Natural killer cell (primary cell): ENCODE results near the gene TLR10. TPM values are rescaled to one million over a fixed set of nuclear protein-coding genes. Genes with fewer than 3 reads are reported as not detected.

Source experiments
- ATAC-seq, 3 donors: fragments of 150-1000 bp in 2 of 3; fragments of 200-7000 bp in 1 of 3; cut with Tn5 transposase; 1 replicate in 1 of 3; 2 replicates in 2 of 3; pipeline ENCODE4 v1.10.0; 2021; ENCODE audit warnings: mild to moderate bottlenecking in 2 of 3, moderate library complexity in 2 of 3
- DNase-seq, 2 donors: peaks; one replicate each; pipeline versions ENCODE4 v3.0.0 to v3.0.0-alpha.2; 2013 to 2021; ENCODE audit warnings: mixed read lengths in 1 of 2
- H3K27ac ChIP-seq: one replicate; pipeline ENCODE4 v1.5.1; 2013; ENCODE audit warnings: mild to moderate bottlenecking, low read length
- H3K27me3 ChIP-seq: one replicate; pipeline ENCODE4 v1.6.1; 2013; ENCODE audit warnings: low read length; ENCODE audit not compliant: control insufficient read depth, insufficient read depth
- H3K36me3 ChIP-seq: one replicate; pipeline ENCODE4 v1.6.1; 2013; ENCODE audit warnings: low read length; ENCODE audit not compliant: control insufficient read depth, insufficient read depth
- H3K4me1 ChIP-seq: one replicate; pipeline ENCODE4 v1.6.1; 2013; ENCODE audit warnings: low read length; ENCODE audit not compliant: control insufficient read depth, insufficient read depth
- H3K4me3 ChIP-seq: one replicate; pipeline ENCODE4 v1.5.1; 2013; ENCODE audit warnings: low read length
- H3K9me3 ChIP-seq: one replicate; pipeline ENCODE4 v1.6.1; 2013; ENCODE audit warnings: low read length; ENCODE audit not compliant: control insufficient read depth, insufficient read depth
- H3K27ac Mint-ChIP-seq, 2 donors: one replicate each; pipeline ENCODE4 v1.8.0; 2022; ENCODE audit warnings: mild to moderate bottlenecking in 2 of 2, mixed read lengths in 2 of 2, moderate library complexity in 1 of 2
- H3K27me3 Mint-ChIP-seq, 2 donors: one replicate each; pipeline ENCODE4 v1.8.0; 2022; ENCODE audit warnings: low read depth in 2 of 2, mixed read lengths in 2 of 2
- H3K36me3 Mint-ChIP-seq: one replicate; pipeline ENCODE4 v1.8.0; 2022; ENCODE audit warnings: mixed read lengths
- H3K4me1 Mint-ChIP-seq, 2 donors: one replicate each; pipeline ENCODE4 v1.8.0; 2022; ENCODE audit warnings: mixed read lengths in 2 of 2
- H3K4me3 Mint-ChIP-seq: one replicate; pipeline ENCODE4 v1.8.0; 2022; ENCODE audit warnings: mild to moderate bottlenecking, moderate library complexity, mixed read lengths
- H3K9me3 Mint-ChIP-seq, 2 donors: one replicate each; pipeline ENCODE4 v1.8.0; 2022; ENCODE audit warnings: mixed read lengths in 2 of 2
- CTCF ChIP-seq: fragments of 200-600 bp; IDR thresholded peaks from one replicate; pipeline ENCODE4 v1.8.0; 2022; ENCODE audit warnings: antibody characterized with exemption
- WGBS: methylation state at CpG from one replicate; pipeline ENCODE4 v1.1.7; 2013; ENCODE audit warnings: missing lambda C conversion rate; ENCODE audit not compliant: insufficient coverage; 5-methylcytosine and 5-hydroxymethylcytosine counted together
- intact Hi-C: fragments of 100-400 bp; cut with micrococcal nuclease; formaldehyde crosslinking; loops from one replicate; pipeline ENCODE4 v1.14.2; 2022
- total RNA-seq, 4 donors: library from RNA; stranded (reverse); fragments of 120-200 nt in 1 of 4; gene quantifications; one replicate each; pipeline versions ENCODE4 v1.2.3 to v1.2.4, GENCODE V29; 2013 to 2022

TLR10 gene
- total RNA-seq, 3 donors from 2014 or later (not counting 1 experiment from before 2014, with no cell fraction given), result 0.31 to 0.63 (median 0.59) TPM

- H3K4me1 ChIP-seq, result peaks cover 12% of the 10 kb centered on the region
- no peak overlapping the region for H3K4me3 ChIP-seq
- 100% methylated on average over 2 of the region's 2 CpGs for WGBS
- DNase-seq (no peak), ATAC-seq (no peak)
- Mint-ChIP-seq H3K27ac (no peak overlapping the region), H3K9me3 (peaks cover 6 to 13% of the 10 kb centered on the region in 2 donors), H3K36me3 (no peaks in the 10 kb centered on the region), H3K27me3 (peaks cover 10 to 11% of the 10 kb centered on the region in 2 donors), H3K4me1 (peaks cover 16 to 31% of the 10 kb centered on the region in 2 donors), H3K4me3 (no peak overlapping the region)
- no peak overlapping the region for H3K27ac ChIP-seq
- no peak for TF ChIP-seq CTCF
- H3K9me3 ChIP-seq, result peaks cover 14% of the 10 kb centered on the region
- H3K27me3 ChIP-seq, result peaks cover 2% of the 10 kb centered on the region
- intact Hi-C loops, result loop anchor here (5.0 kb wide), 1 partner anchor 58 kb away; no protein-coding TSS in a partner anchor
- H3K36me3 ChIP-seq, result no peaks in the 10 kb centered on the region
Measured at GRCh38 chr4:38734911-38735310, 47.9 kb downstream of the TLR10 start.

- intact Hi-C loops, result loop anchor here (5.0 kb wide), 1 partner anchor 57 kb away; no protein-coding TSS in a partner anchor
- H3K4me1 Mint-ChIP-seq, result peaks cover 16 to 31% of the 10 kb centered on the region in 2 donors
- no peaks in the 10 kb centered on the region for H3K36me3 Mint-ChIP-seq
- DNase-seq, result no peak
- Histone ChIP-seq H3K36me3 (no peaks in the 10 kb centered on the region), H3K27me3 (peaks cover 2% of the 10 kb centered on the region), H3K27ac (no peak overlapping the region), H3K9me3 (peaks cover 14% of the 10 kb centered on the region), H3K4me1 (peaks cover 12% of the 10 kb centered on the region), H3K4me3 (no peak overlapping the region)
- H3K27ac Mint-ChIP-seq, result peak overlapping the region; percentile 44 to 91
- H3K27me3 Mint-ChIP-seq, result peaks cover 10 to 11% of the 10 kb centered on the region in 2 donors
- peak overlapping the region; percentile 52 for H3K4me3 Mint-ChIP-seq
- H3K9me3 Mint-ChIP-seq, result peaks cover 6 to 13% of the 10 kb centered on the region in 2 donors
- 98% methylated on average over 5 of the region's 5 CpGs for WGBS
- TF ChIP-seq CTCF, result no peak
- ATAC-seq, result no peak
Measured at GRCh38 chr4:38734446-38734845, 48.3 kb downstream of the TLR10 start.

- Mint-ChIP-seq H3K36me3 (no peaks in the 10 kb centered on the region), H3K4me3 (peak overlapping the region; percentile 52), H3K4me1 (peaks cover 20 to 37% of the 10 kb centered on the region in 2 donors), H3K27ac (peak overlapping the region; percentile 44 to 91), H3K9me3 (peaks cover 6 to 13% of the 10 kb centered on the region in 2 donors), H3K27me3 (peaks cover 10 to 11% of the 10 kb centered on the region in 2 donors)
- H3K9me3 ChIP-seq, result peaks cover 14% of the 10 kb centered on the region
- no peak for TF ChIP-seq CTCF
- H3K4me1 ChIP-seq, result peaks cover 17% of the 10 kb centered on the region
- no peaks in the 10 kb centered on the region for H3K36me3 ChIP-seq
- WGBS, result 81% methylated on average over 2 of the region's 2 CpGs
- intact Hi-C loops, result loop anchor here (5.0 kb wide), 1 partner anchor 56 kb away; no protein-coding TSS in a partner anchor
- peak; percentile 11 to 33 for DNase-seq
- no peak for ATAC-seq
- peaks cover 2% of the 10 kb centered on the region for H3K27me3 ChIP-seq
- no peak overlapping the region for H3K27ac ChIP-seq
- no peak overlapping the region for H3K4me3 ChIP-seq
Measured at GRCh38 chr4:38733663-38734062, 49.1 kb downstream of the TLR10 start.
